Fibroblast of lung (primary cell): ENCODE results near the gene MGAT5. TPM values are rescaled to one million over a fixed set of nuclear protein-coding genes. Genes with fewer than 3 reads are reported as not detected.

ENCODE experiments used
- DNase-seq, 2 donors: peaks; one replicate each; pipeline versions ENCODE4 v3.0.0 to v3.0.0-alpha.2; 2010; ENCODE audit warnings: low read depth in 2 of 2
- H2AFZ ChIP-seq: 2 replicates; pipeline ENCODE4 v1.5.1; 2012; ENCODE audit warnings: low read length, control low read depth, inconsistent platforms
- H3K27ac ChIP-seq: 2 replicates; pipeline ENCODE4 v1.5.1; 2011; ENCODE audit warnings: low read length, control low read depth; ENCODE audit not compliant: insufficient read depth
- H3K27me3 ChIP-seq: 2 replicates; pipeline ENCODE4 v1.5.1; 2011; ENCODE audit warnings: mild to moderate bottlenecking, low read length; ENCODE audit not compliant: control insufficient read depth, insufficient read depth
- H3K36me3 ChIP-seq: 2 replicates; pipeline ENCODE4 v1.5.1; 2011; ENCODE audit warnings: low read length; ENCODE audit not compliant: control insufficient read depth, insufficient read depth
- H3K4me1 ChIP-seq: 2 replicates; pipeline ENCODE4 v1.5.1; 2011; ENCODE audit warnings: low read length; ENCODE audit not compliant: control insufficient read depth, insufficient read depth; ENCODE audit errors: extremely low read depth
- H3K4me2 ChIP-seq: 2 replicates; pipeline ENCODE4 v1.5.1; 2011; ENCODE audit warnings: low read length, control low read depth; ENCODE audit not compliant: insufficient read depth; ENCODE audit errors: extremely low read depth
- H3K4me3 ChIP-seq, 4 experiments: fragments of 200-600 bp in 1 of 4; sonication (generic) in 1 of 4; replicated peaks in 1 of 4; 2 replicates each; pipeline ENCODE4 v1.5.1; 2011 to 2016; ENCODE audit warnings: low read length in 4 of 4, low read depth in 3 of 4, mild to moderate bottlenecking in 3 of 4, control low read depth in 2 of 4, inconsistent platforms in 1 of 4, mixed read lengths in 1 of 4; ENCODE audit not compliant: insufficient read depth in 1 of 4; ENCODE audit errors: control extremely low read depth in 1 of 4
- H3K79me2 ChIP-seq: 2 replicates; pipeline ENCODE4 v1.5.1; 2012; ENCODE audit warnings: mild to moderate bottlenecking, low read length, inconsistent platforms; ENCODE audit not compliant: control insufficient read depth, insufficient read depth
- H3K9ac ChIP-seq: 2 replicates; pipeline ENCODE4 v1.5.1; 2011; ENCODE audit warnings: mild to moderate bottlenecking, low read length, control low read depth; ENCODE audit not compliant: insufficient read depth
- H3K9me3 ChIP-seq: 2 replicates; pipeline ENCODE4 v1.5.1; 2012; ENCODE audit warnings: low read depth, low read length; ENCODE audit not compliant: control insufficient read depth, insufficient read depth
- H4K20me1 ChIP-seq: 2 replicates; pipeline ENCODE4 v1.5.1; 2011; ENCODE audit warnings: low read length; ENCODE audit not compliant: control insufficient read depth, insufficient read depth; ENCODE audit errors: extremely low read depth
- CTCF ChIP-seq, 2 donors: IDR thresholded peaks in 1 of 2; conservative IDR thresholded peaks in 1 of 2; 1 replicate in 1 of 2; 2 replicates in 1 of 2; pipeline ENCODE4 v1.5.1; 2011 to 2012; ENCODE audit warnings: low read length in 2 of 2, control low read depth in 1 of 2, inconsistent platforms in 1 of 2, low read depth in 1 of 2, mild to moderate bottlenecking in 1 of 2
- EZH2 ChIP-seq: IDR thresholded peaks from 2 replicates; pipeline ENCODE4 v1.5.1; 2012; ENCODE audit warnings: low read length, control low read depth, mild to moderate bottlenecking; ENCODE audit errors: missing control alignments
- polyA plus RNA-seq, 2 donors: library from polyadenylated mRNA; depleted of rRNA in 1 of 2; stranded (reverse) in 1 of 2; unstranded in 1 of 2; fragments of >200 nt; gene quantifications; 2 replicates each; pipeline ENCODE4 v1.2.1, GENCODE V29; 2011 to 2012; ENCODE audit warnings: missing spikeins in 1 of 2
- total RNA-seq: library from RNA; depleted of rRNA; stranded (reverse); fragments of >200 nt; gene quantifications from 2 replicates; pipeline ENCODE4 v1.2.1, GENCODE V29; 2014

The MGAT5 gene
- total and polyA plus RNA-seq, 2 donors (not counting 1 experiment from before 2014, with no cell fraction given), result 270 to 301 TPM

- Histone ChIP-seq H3K9me3 (no peaks in the 10 kb centered on the region), H3K9ac (no peak overlapping the region), H3K27me3 (no peaks in the 10 kb centered on the region), H4K20me1 (peaks cover 3% of the 10 kb centered on the region), H3K4me3 (no peak overlapping the region), H3K79me2 (peaks cover 24% of the 10 kb centered on the region), H3K36me3 (no peaks in the 10 kb centered on the region), H2AFZ (no peak overlapping the region), H3K4me2 (no peak overlapping the region), H3K27ac (no peak overlapping the region), H3K4me1 (no peaks in the 10 kb centered on the region)
- DNase-seq, result no peak
- no peak for TF ChIP-seq CTCF (conservative IDR thresholded peaks at IDR 0.05 in 1 of 2, IDR thresholded peaks at IDR 0.05 in 1 of 2; ENCODE audit: low read depth in 1 of 2, low read length in 2 of 2)
- no peak for TF ChIP-seq EZH2
Measured at GRCh38 chr2:134220344-134220974, 33.4 kb upstream of the MGAT5 start.

GRCh38 chr2:134224005-134224404 is 29.9 kb upstream of the MGAT5 start:
- no peaks in the 10 kb centered on the region for H3K9me3 ChIP-seq
- peaks cover 1% of the 10 kb centered on the region for H4K20me1 ChIP-seq
- no peak overlapping the region for H3K27ac ChIP-seq
- peak; percentile 71 to 87 for DNase-seq
- no peaks in the 10 kb centered on the region for H3K36me3 ChIP-seq
- no peaks in the 10 kb centered on the region for H3K4me1 ChIP-seq
- TF ChIP-seq CTCF (conservative IDR thresholded peaks at IDR 0.05 in 1 of 2, IDR thresholded peaks at IDR 0.05 in 1 of 2; ENCODE audit: low read depth in 1 of 2, low read length in 2 of 2) (no peak), EZH2 (no peak)
- H3K9ac ChIP-seq, result no peak overlapping the region
- no peak overlapping the region for H3K4me2 ChIP-seq
- H2AFZ ChIP-seq, result no peak overlapping the region
- H3K79me2 ChIP-seq, result peaks cover 21% of the 10 kb centered on the region
- no peaks in the 10 kb centered on the region for H3K27me3 ChIP-seq
- no peak overlapping the region for H3K4me3 ChIP-seq

GRCh38 chr2:134225173-134225572 is 28.7 kb upstream of the MGAT5 start:
- DNase-seq, result no peak

More at GRCh38 chr2:134225173-134225572, 28.7 kb upstream of the MGAT5 start:
- Histone ChIP-seq H3K4me1 (no peaks in the 10 kb centered on the region), H3K79me2 (peaks cover 16% of the 10 kb centered on the region), H3K9ac (no peak overlapping the region), H4K20me1 (peaks cover 1% of the 10 kb centered on the region), H3K27ac (no peak overlapping the region), H3K4me3 (no peak overlapping the region), H3K27me3 (no peaks in the 10 kb centered on the region), H3K9me3 (no peaks in the 10 kb centered on the region), H2AFZ (no peak overlapping the region), H3K36me3 (no peaks in the 10 kb centered on the region), H3K4me2 (no peak overlapping the region)
- TF ChIP-seq EZH2, result no peak
- no peak for TF ChIP-seq CTCF (conservative IDR thresholded peaks at IDR 0.05 in 1 of 2, IDR thresholded peaks at IDR 0.05 in 1 of 2; ENCODE audit: low read depth in 1 of 2, low read length in 2 of 2)
